Embryonic facial prominence (tissue), 1 donor: ENCODE results near the gene PRKG2.
A peak's percentile ranks its signal among the peaks of the same experiment; 100 is the strongest.

Source experiments
- DNase-seq: peaks from one replicate; pipeline ENCODE4 v3.0.0-alpha.2; 2016; ENCODE audit errors: extremely low spot score

Gene PRKG2

GRCh38 chr4:81093720-81094401, 121.2 kb downstream of the PRKG2 start:
- no peak for DNase-seq

GRCh38 chr4:81085979-81086378, 129.0 kb downstream of the PRKG2 start:
- no peak for DNase-seq

- no peak for DNase-seq
Measured at GRCh38 chr4:81085291-81085690, 129.7 kb downstream of the PRKG2 start.

GRCh38 chr4:81084634-81085033, 130.4 kb downstream of the PRKG2 start:
- no peak for DNase-seq

GRCh38 chr4:81084029-81084428, 131.0 kb downstream of the PRKG2 start:
- DNase-seq = no peak

- DNase-seq = no peak
Measured at GRCh38 chr4:81081156-81081555, 133.9 kb downstream of the PRKG2 start.

GRCh38 chr4:81071013-81071412, 144.0 kb downstream of the PRKG2 start:
- no peak for DNase-seq

- peak; percentile 67 for DNase-seq
Measured at GRCh38 chr4:81069706-81070331, 145.2 kb downstream of the PRKG2 start.

- DNase-seq = no peak
Measured at GRCh38 chr4:81065446-81065845, 149.6 kb downstream of the PRKG2 start.

GRCh38 chr4:81062001-81062400, 153.0 kb downstream of the PRKG2 start:
- DNase-seq = no peak

GRCh38 chr4:81061344-81061730, 153.7 kb downstream of the PRKG2 start:
- no peak for DNase-seq

GRCh38 chr4:81060587-81061343, 154.3 kb downstream of the PRKG2 start:
- no peak for DNase-seq

GRCh38 chr4:81058621-81059020, 156.4 kb downstream of the PRKG2 start:
- DNase-seq = no peak

GRCh38 chr4:81052119-81053068, 162.6 kb downstream of the PRKG2 start:
- no peak for DNase-seq

- no peak for DNase-seq
Measured at GRCh38 chr4:81049907-81050306, 165.1 kb downstream of the PRKG2 start.

- no peak for DNase-seq
Measured at GRCh38 chr4:81049330-81049729, 165.7 kb downstream of the PRKG2 start.

- DNase-seq = no peak
Measured at GRCh38 chr4:81042578-81043365, 172.2 kb downstream of the PRKG2 start.

- DNase-seq = no peak
Measured at GRCh38 chr4:81040012-81040659, 174.9 kb downstream of the PRKG2 start.

GRCh38 chr4:81039351-81039972, 175.6 kb downstream of the PRKG2 start:
- DNase-seq = no peak
